Measurements from ENCODE around the gene GSKIP.

GRCh38 chr14:96351986-96352385 lies 11.3 kb upstream of the GSKIP start:
- TF ChIP-seq REST (IDR thresholded peaks at IDR 0.05; ENCODE audit: insufficient replicate concordance, low read depth) (no peak), CTCF (IDR thresholded peaks at IDR 0.05; ENCODE audit: insufficient read depth, low read length) (no peak)
